Testis (tissue), 3 donors: ENCODE measurements around the gene FILIP1L. TPM values are rescaled to one million over a fixed set of nuclear protein-coding genes. Genes with fewer than 3 reads are reported as not detected.

Experiments used
- DNase-seq: peaks from one replicate; pipeline ENCODE4 v3.0.0-alpha.2; 2019
- H3K27ac ChIP-seq, 2 donors: fragments of 200-600 bp; sonication (generic); one replicate each; pipeline ENCODE4 v1.5.1; 2019
- H3K27me3 ChIP-seq: fragments of 200-600 bp; sonication (generic); one replicate; pipeline ENCODE4 v1.5.1; 2019
- H3K36me3 ChIP-seq: fragments of 200-600 bp; sonication (generic); one replicate; pipeline ENCODE4 v1.5.1; 2017; ENCODE audit warnings: low read depth; ENCODE audit errors: missing control alignments
- H3K4me1 ChIP-seq: fragments of 200-600 bp; sonication (generic); one replicate; pipeline ENCODE4 v1.5.1; 2019
- H3K4me3 ChIP-seq, 2 donors: fragments of 200-600 bp; sonication (generic); one replicate each; pipeline ENCODE4 v1.5.1; 2017 to 2019
- H3K9me3 ChIP-seq: fragments of 200-600 bp; sonication (generic); one replicate; pipeline ENCODE4 v1.5.1; 2017
- CTCF ChIP-seq, 3 experiments: fragments of 450-650 bp in 2 of 3; fragments of 200-600 bp in 1 of 3; sonication (generic) in 1 of 3; IDR thresholded peaks; one replicate each; pipeline ENCODE4 v1.5.1; 2016 to 2019; ENCODE audit warnings: antibody characterized with exemption in 3 of 3, mild to moderate bottlenecking in 2 of 3, moderate library complexity in 1 of 3
- POLR2A ChIP-seq: fragments of 450-650 bp; IDR thresholded peaks from one replicate; pipeline ENCODE4 v1.6.1; 2017; ENCODE audit warnings: antibody characterized with exemption, mild to moderate bottlenecking, moderate library complexity
- WGBS, 2 donors: methylation state at CpG; one replicate each; pipeline ENCODE4 v1.1.5; 2018; 5-methylcytosine and 5-hydroxymethylcytosine counted together
- intact Hi-C: fragments of 100-400 bp; cut with DNase I; formaldehyde crosslinking; loops from one replicate; pipeline ENCODE4 v1.15.1; 2023; ENCODE audit warnings: low total_unique reads
- polyA plus RNA-seq: library from polyadenylated mRNA; stranded (reverse); fragments of 350-450 nt; fragmentation: Illumina TruSeq; extraction: RNeasy Lipid Tissue Mini Kit (QIAGEN cat#74804); gene quantifications from one replicate; pipeline ENCODE4 v1.2.3, GENCODE V29; 2014; ENCODE audit warnings: low read depth, low replicate concordance; ENCODE audit not compliant: insufficient read depth
- total RNA-seq, 2 donors: library from RNA; depleted of rRNA; stranded (reverse); fragments of >200 nt; gene quantifications; one replicate each; pipeline ENCODE4 v1.2.3, GENCODE V29; 2016

Gene FILIP1L
- total and polyA plus RNA-seq, 3 donors from 2014 or later, result 16.5 to 20.1 (median 16.7) TPM

- intact Hi-C loops, result no loop called here
- no peak for DNase-seq
- no peak overlapping the region for H3K4me3 ChIP-seq
- TF ChIP-seq CTCF (IDR thresholded peaks at IDR 0.05) (no peak), POLR2A (no peak)
- no peak overlapping the region for H3K27ac ChIP-seq
- no peaks in the 10 kb centered on the region for H3K9me3 ChIP-seq
- H3K36me3 ChIP-seq, result no peaks in the 10 kb centered on the region
- no peaks in the 10 kb centered on the region for H3K27me3 ChIP-seq
- WGBS, 2 donors, result 90 to 91% methylated on average over 1 of the region's 1 CpG
- no peaks in the 10 kb centered on the region for H3K4me1 ChIP-seq
Observed at GRCh38 chr3:100144255-100144866, 30.1 kb upstream of the FILIP1L start.

- no peak for TF ChIP-seq POLR2A
- TF ChIP-seq CTCF (IDR thresholded peaks at IDR 0.05), result no peak
- WGBS, 2 donors, result 86 to 88% methylated on average over 1 of the region's 1 CpG
- H3K27ac ChIP-seq, result no peak overlapping the region
- no peaks in the 10 kb centered on the region for H3K27me3 ChIP-seq
- H3K9me3 ChIP-seq, result no peaks in the 10 kb centered on the region
- H3K36me3 ChIP-seq, result no peaks in the 10 kb centered on the region
- DNase-seq, result no peak
- intact Hi-C loops, result no loop called here
- H3K4me3 ChIP-seq, result no peak overlapping the region
- peaks cover 2% of the 10 kb centered on the region for H3K4me1 ChIP-seq
Observed at GRCh38 chr3:100141586-100141985, 27.3 kb upstream of the FILIP1L start.

GRCh38 chr3:100140976-100141375 lies 26.7 kb upstream of the FILIP1L start:
- TF ChIP-seq CTCF (IDR thresholded peaks at IDR 0.05), result no peak
- TF ChIP-seq POLR2A, result no peak
- peaks cover 4% of the 10 kb centered on the region for H3K4me1 ChIP-seq
- H3K4me3 ChIP-seq, result no peak overlapping the region
- no peaks in the 10 kb centered on the region for H3K27me3 ChIP-seq
- intact Hi-C loops, result no loop called here
- WGBS, 2 donors, result 92 to 95% methylated on average over 1 of the region's 1 CpG
- no peaks in the 10 kb centered on the region for H3K9me3 ChIP-seq
- H3K36me3 ChIP-seq, result no peaks in the 10 kb centered on the region
- no peak for DNase-seq
- no peak overlapping the region for H3K27ac ChIP-seq

- peak overlapping the region in 1 of 2 donors; percentile 64 for H3K27ac ChIP-seq
- H3K36me3 ChIP-seq, result no peaks in the 10 kb centered on the region
- H3K9me3 ChIP-seq, result no peaks in the 10 kb centered on the region
- TF ChIP-seq POLR2A (no peak), CTCF (IDR thresholded peaks at IDR 0.05) (no peak)
- peak; percentile 24 for DNase-seq
- WGBS, 2 donors, result 55 to 69% methylated on average over 1 of the region's 1 CpG
- no peaks in the 10 kb centered on the region for H3K27me3 ChIP-seq
- peaks cover 4% of the 10 kb centered on the region for H3K4me1 ChIP-seq
- no peak overlapping the region for H3K4me3 ChIP-seq
- intact Hi-C loops, result no loop called here
Observed at GRCh38 chr3:100136921-100137320, 22.6 kb upstream of the FILIP1L start.

GRCh38 chr3:100131241-100131640 lies 16.9 kb upstream of the FILIP1L start:
- Histone ChIP-seq H3K4me3 (no peak overlapping the region), H3K27me3 (no peaks in the 10 kb centered on the region), H3K27ac (no peak overlapping the region), H3K4me1 (peaks cover 15% of the 10 kb centered on the region), H3K9me3 (no peaks in the 10 kb centered on the region), H3K36me3 (no peaks in the 10 kb centered on the region)
- no peak for TF ChIP-seq POLR2A
- no peak for TF ChIP-seq CTCF (IDR thresholded peaks at IDR 0.05)
- no peak for DNase-seq
- intact Hi-C loops, result no loop called here
- 84 to 89% methylated on average over 6 of the region's 6 CpGs for WGBS, 2 donors
